Smooth muscle cell (in vitro differentiated cells): Measurements from ENCODE around the gene POLR1C. TPM values are rescaled to one million over a fixed set of nuclear protein-coding genes. Genes with fewer than 3 reads are reported as not detected.

Source experiments
- DNase-seq: peaks from one replicate; lab custom pipeline; 2025; ENCODE audit not compliant: unreplicated experiment; lab: John Stamatoyannopoulos, UW
- H2AFZ ChIP-seq: fragments of 200-600 bp; sonication (generic); 2 replicates; pipeline ENCODE4 v1.6.0; 2016; ENCODE audit warnings: antibody characterized with exemption, low read depth, mild to moderate bottlenecking
- H3F3A ChIP-seq: fragments of 200-600 bp; sonication (generic); 2 replicates; pipeline ENCODE4 v1.6.0; 2017; ENCODE audit warnings: antibody characterized with exemption, low read depth
- H3K27ac ChIP-seq: fragments of 200-600 bp; sonication (generic); 2 replicates; pipeline ENCODE4 v1.5.1; 2016; ENCODE audit warnings: low read depth, mild to moderate bottlenecking
- H3K27me3 ChIP-seq: fragments of 200-600 bp; sonication (generic); 2 replicates; pipeline ENCODE4 v1.6.1; 2016; ENCODE audit warnings: low read depth, mild to moderate bottlenecking
- H3K36me3 ChIP-seq: fragments of 200-600 bp; sonication (generic); 2 replicates; pipeline ENCODE4 v1.5.1; 2016; ENCODE audit warnings: low read depth
- H3K4me1 ChIP-seq: fragments of 200-600 bp; sonication (generic); 2 replicates; pipeline ENCODE4 v1.5.1; 2016; ENCODE audit warnings: low read depth
- H3K4me2 ChIP-seq: fragments of 200-600 bp; sonication (generic); 2 replicates; pipeline ENCODE4 v1.6.0; 2016; ENCODE audit warnings: mild to moderate bottlenecking
- H3K4me3 ChIP-seq: fragments of 200-600 bp; sonication (generic); 2 replicates; pipeline ENCODE4 v1.5.1; 2016; ENCODE audit warnings: mild to moderate bottlenecking
- H3K79me2 ChIP-seq: fragments of 200-600 bp; sonication (generic); 2 replicates; pipeline ENCODE4 v1.6.0; 2016; ENCODE audit warnings: low read depth, mild to moderate bottlenecking
- H3K9ac ChIP-seq: fragments of 200-600 bp; sonication (generic); 2 replicates; pipeline ENCODE4 v1.6.0; 2016; ENCODE audit warnings: low read depth
- H3K9me3 ChIP-seq: fragments of 200-600 bp; sonication (generic); replicated peaks from 2 replicates; pipeline ENCODE4 v1.5.1; 2016; ENCODE audit warnings: low read depth
- H4K20me1 ChIP-seq: fragments of 200-600 bp; sonication (generic); 2 replicates; pipeline ENCODE4 v1.6.0; 2016; ENCODE audit warnings: low read depth
- CTCF ChIP-seq: fragments of 200-600 bp; sonication (generic); IDR thresholded peaks from 2 replicates; pipeline ENCODE4 v1.5.1; 2017; ENCODE audit warnings: borderline replicate concordance, mild to moderate bottlenecking, antibody characterized with exemption; ENCODE audit not compliant: insufficient read depth, poor library complexity, severe bottlenecking
- WGBS: methylation state at CpG from one replicate; pipeline ENCODE4 v1.1.7; 2016; ENCODE audit warnings: low lambda C conversion rate; 5-methylcytosine and 5-hydroxymethylcytosine counted together
- polyA plus RNA-seq: library from polyadenylated mRNA; unstranded; fragments of >200 nt; fragmentation: Nextera tagmentation; extraction: Ambion mirVana; gene quantifications from 2 replicates; pipeline ENCODE4 v1.2.1, GENCODE V29; 2016
- total RNA-seq: library from RNA; depleted of rRNA; stranded (reverse); fragments of >200 nt; gene quantifications from 2 replicates; pipeline ENCODE4 v1.2.3, GENCODE V29; 2014

The POLR1C gene
- total and polyA plus RNA-seq, 2 experiments from 2014 or later = 21.0 to 27.0 TPM

- WGBS = 80% methylated on average over 13 of the region's 13 CpGs
- H3K9me3 ChIP-seq = no peaks in the 10 kb centered on the region
Observed at GRCh38 chr6:43468748-43469681, 47.9 kb upstream of the POLR1C start.

GRCh38 chr6:43469947-43470346 is 46.9 kb upstream of the POLR1C start:
- no peak overlapping the region for H2AFZ ChIP-seq
- DNase-seq = no peak
- no peaks in the 10 kb centered on the region for H3F3A ChIP-seq
- no peak overlapping the region for H3K4me3 ChIP-seq
- H3K9me3 ChIP-seq = no peaks in the 10 kb centered on the region
- no peaks in the 10 kb centered on the region for H3K36me3 ChIP-seq
- no peaks in the 10 kb centered on the region for H3K27me3 ChIP-seq
- H3K27ac ChIP-seq = no peak overlapping the region
- no peaks in the 10 kb centered on the region for H3K4me1 ChIP-seq
- no peak overlapping the region for H3K9ac ChIP-seq
- H3K4me2 ChIP-seq = no peak overlapping the region
- WGBS = 93% methylated on average over 7 of the region's 7 CpGs
- no peaks in the 10 kb centered on the region for H3K79me2 ChIP-seq
- no peaks in the 10 kb centered on the region for H4K20me1 ChIP-seq
- no peak for TF ChIP-seq CTCF

More at GRCh38 chr6:43468748-43469681, 47.9 kb upstream of the POLR1C start:
- Histone ChIP-seq H3K79me2 (no peaks in the 10 kb centered on the region), H2AFZ (no peak overlapping the region), H4K20me1 (no peaks in the 10 kb centered on the region), H3K4me1 (no peaks in the 10 kb centered on the region), H3K4me3 (no peak overlapping the region), H3K36me3 (no peaks in the 10 kb centered on the region), H3K27me3 (no peaks in the 10 kb centered on the region), H3K4me2 (no peak overlapping the region), H3K9ac (no peak overlapping the region), H3K27ac (no peak overlapping the region), H3F3A (no peaks in the 10 kb centered on the region)
- no peak for TF ChIP-seq CTCF
- no peak for DNase-seq

DNA sequence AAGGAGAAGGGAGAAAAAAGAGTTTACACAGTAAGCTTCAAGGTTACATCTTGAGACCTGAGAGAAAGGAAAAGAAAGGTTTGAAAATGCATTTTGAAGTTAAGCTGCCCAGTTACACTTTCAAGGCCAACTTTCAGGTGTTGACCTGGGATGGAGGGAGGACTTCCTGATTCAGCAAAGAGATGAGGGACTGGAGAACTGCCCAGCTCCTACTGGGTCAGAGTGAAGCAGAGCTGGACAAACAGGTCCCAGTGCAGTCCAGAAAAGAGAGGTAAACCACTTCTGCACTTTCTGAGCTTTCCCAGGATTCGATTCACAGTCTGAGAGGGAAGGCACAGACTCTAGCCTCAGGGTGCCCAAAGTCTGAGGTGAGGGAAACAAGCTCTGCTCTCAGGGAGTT is 45.5 kb upstream of the POLR1C start:
- no peaks in the 10 kb centered on the region for H3K36me3 ChIP-seq
- H3K79me2 ChIP-seq = no peaks in the 10 kb centered on the region
- no peak overlapping the region for H3K4me2 ChIP-seq
- no peaks in the 10 kb centered on the region for H3F3A ChIP-seq
- no peak overlapping the region for H3K9ac ChIP-seq
- H3K27ac ChIP-seq = no peak overlapping the region
- 63% methylated on average over 1 of the region's 1 CpG for WGBS
- H3K4me1 ChIP-seq = no peaks in the 10 kb centered on the region
- no peaks in the 10 kb centered on the region for H4K20me1 ChIP-seq
- TF ChIP-seq CTCF = no peak
- H3K4me3 ChIP-seq = no peak overlapping the region
- DNase-seq = no peak
- no peaks in the 10 kb centered on the region for H3K9me3 ChIP-seq
- no peak overlapping the region for H2AFZ ChIP-seq
- H3K27me3 ChIP-seq = no peaks in the 10 kb centered on the region
